Esophagus squamous epithelium (tissue), 4 donors: ENCODE results near the gene FDXR.

Experiments
- POLR2A ChIP-seq, 4 donors: fragments of 450-650 bp; IDR thresholded peaks; one replicate each; pipeline ENCODE4 v1.6.1; 2017; ENCODE audit warnings: antibody characterized with exemption in 4 of 4, mild to moderate bottlenecking in 4 of 4, moderate library complexity in 3 of 4
- TF ChIP-seq, protein P1 (sequence below), 6 experiments: fragments of 450-650 bp in 4 of 6; fragments of 200-600 bp in 2 of 6; sonication (generic) in 2 of 6; IDR thresholded peaks; one replicate each; pipeline ENCODE4 v1.5.1; 2016 to 2019; ENCODE audit warnings: antibody characterized with exemption in 6 of 6, mild to moderate bottlenecking in 4 of 6, moderate library complexity in 4 of 6

DNA sequence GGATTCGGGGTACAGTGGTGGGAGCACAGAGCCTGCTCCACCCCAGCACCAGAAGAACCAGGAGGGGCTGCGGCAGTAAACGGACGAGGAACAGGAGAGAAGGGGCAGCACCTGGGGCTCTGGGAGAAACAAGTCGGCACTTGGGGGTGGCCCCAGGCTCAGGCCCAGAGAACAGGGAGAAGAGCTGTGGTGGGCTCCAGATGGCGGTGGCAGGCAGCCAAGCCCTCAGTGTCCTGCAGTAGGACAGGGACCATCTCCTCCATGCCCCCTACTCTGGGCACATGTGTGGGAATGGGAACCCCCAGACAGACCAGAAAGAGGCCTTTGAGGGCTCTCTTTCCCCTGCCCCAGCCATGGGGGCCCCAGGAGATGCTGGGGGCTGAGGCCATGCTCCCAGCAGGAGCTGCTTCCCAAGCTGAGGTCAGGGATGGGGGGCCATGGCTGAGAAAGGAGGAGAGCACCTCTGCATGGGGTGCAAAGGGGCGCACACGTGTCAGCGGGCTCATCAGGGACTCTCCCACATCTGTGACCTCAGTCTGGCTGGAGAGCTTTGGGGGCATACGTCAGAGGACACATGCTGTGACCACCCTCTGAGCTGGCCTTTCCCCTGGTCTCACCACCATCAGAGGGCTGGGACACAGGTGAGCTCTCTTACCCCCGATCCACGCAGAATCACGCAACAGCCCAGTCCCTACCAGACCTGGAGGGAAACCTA lies 43.5 kb upstream of the FDXR start:
- TF ChIP-seq, protein P1, sequence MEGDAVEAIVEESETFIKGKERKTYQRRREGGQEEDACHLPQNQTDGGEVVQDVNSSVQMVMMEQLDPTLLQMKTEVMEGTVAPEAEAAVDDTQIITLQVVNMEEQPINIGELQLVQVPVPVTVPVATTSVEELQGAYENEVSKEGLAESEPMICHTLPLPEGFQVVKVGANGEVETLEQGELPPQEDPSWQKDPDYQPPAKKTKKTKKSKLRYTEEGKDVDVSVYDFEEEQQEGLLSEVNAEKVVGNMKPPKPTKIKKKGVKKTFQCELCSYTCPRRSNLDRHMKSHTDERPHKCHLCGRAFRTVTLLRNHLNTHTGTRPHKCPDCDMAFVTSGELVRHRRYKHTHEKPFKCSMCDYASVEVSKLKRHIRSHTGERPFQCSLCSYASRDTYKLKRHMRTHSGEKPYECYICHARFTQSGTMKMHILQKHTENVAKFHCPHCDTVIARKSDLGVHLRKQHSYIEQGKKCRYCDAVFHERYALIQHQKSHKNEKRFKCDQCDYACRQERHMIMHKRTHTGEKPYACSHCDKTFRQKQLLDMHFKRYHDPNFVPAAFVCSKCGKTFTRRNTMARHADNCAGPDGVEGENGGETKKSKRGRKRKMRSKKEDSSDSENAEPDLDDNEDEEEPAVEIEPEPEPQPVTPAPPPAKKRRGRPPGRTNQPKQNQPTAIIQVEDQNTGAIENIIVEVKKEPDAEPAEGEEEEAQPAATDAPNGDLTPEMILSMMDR (IDR thresholded peaks at IDR 0.05) = no peak
- no peak for TF ChIP-seq POLR2A (IDR thresholded peaks at IDR 0.05)
